Upper lobe of left lung (tissue), 4 donors: ENCODE measurements around the gene CEP78.

Source experiments
- POLR2A ChIP-seq, 4 donors: fragments of 450-650 bp; IDR thresholded peaks; one replicate each; pipeline ENCODE4 v1.5.1; 2016 to 2017; ENCODE audit warnings: antibody characterized with exemption in 4 of 4, mild to moderate bottlenecking in 2 of 4
- TF ChIP-seq, protein P1 (sequence below), 6 experiments: fragments of 450-650 bp in 4 of 6; fragments of 200-600 bp in 2 of 6; sonication (generic) in 2 of 6; IDR thresholded peaks; one replicate each; pipeline ENCODE4 v1.5.1; 2016 to 2019; ENCODE audit warnings: antibody characterized with exemption in 6 of 6

DNA sequence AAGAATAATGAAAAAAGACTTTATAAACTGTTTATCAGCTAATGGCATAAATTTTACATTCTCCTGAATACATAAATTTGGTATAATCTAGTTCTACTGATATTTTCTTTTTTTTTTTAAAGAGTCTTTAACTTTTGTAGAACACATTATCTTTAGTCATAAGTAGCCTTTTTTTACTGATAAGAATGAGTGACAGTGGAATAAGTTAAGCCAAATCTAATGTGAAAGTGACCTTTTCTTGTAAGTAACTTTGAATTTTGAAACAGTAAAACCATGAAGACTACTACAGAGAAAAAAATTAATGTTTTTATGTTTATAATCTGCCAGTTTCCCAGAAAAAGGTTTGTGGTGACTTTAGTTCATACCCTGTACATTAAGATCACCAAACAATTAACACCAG, 13.7 kb downstream of the CEP78 start:
- TF ChIP-seq, protein P1, sequence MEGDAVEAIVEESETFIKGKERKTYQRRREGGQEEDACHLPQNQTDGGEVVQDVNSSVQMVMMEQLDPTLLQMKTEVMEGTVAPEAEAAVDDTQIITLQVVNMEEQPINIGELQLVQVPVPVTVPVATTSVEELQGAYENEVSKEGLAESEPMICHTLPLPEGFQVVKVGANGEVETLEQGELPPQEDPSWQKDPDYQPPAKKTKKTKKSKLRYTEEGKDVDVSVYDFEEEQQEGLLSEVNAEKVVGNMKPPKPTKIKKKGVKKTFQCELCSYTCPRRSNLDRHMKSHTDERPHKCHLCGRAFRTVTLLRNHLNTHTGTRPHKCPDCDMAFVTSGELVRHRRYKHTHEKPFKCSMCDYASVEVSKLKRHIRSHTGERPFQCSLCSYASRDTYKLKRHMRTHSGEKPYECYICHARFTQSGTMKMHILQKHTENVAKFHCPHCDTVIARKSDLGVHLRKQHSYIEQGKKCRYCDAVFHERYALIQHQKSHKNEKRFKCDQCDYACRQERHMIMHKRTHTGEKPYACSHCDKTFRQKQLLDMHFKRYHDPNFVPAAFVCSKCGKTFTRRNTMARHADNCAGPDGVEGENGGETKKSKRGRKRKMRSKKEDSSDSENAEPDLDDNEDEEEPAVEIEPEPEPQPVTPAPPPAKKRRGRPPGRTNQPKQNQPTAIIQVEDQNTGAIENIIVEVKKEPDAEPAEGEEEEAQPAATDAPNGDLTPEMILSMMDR (IDR thresholded peaks at IDR 0.05), result no peak
- TF ChIP-seq POLR2A (IDR thresholded peaks at IDR 0.05), result no peak
